Measurements from ENCODE around the gene TCF23. TPM values are rescaled to one million over a fixed set of nuclear protein-coding genes. Genes with fewer than 3 reads are reported as not detected.

The TCF23 gene
- total and polyA plus RNA-seq, 2 experiments from 2014 or later = 0.03 to 0.07 TPM

DNA sequence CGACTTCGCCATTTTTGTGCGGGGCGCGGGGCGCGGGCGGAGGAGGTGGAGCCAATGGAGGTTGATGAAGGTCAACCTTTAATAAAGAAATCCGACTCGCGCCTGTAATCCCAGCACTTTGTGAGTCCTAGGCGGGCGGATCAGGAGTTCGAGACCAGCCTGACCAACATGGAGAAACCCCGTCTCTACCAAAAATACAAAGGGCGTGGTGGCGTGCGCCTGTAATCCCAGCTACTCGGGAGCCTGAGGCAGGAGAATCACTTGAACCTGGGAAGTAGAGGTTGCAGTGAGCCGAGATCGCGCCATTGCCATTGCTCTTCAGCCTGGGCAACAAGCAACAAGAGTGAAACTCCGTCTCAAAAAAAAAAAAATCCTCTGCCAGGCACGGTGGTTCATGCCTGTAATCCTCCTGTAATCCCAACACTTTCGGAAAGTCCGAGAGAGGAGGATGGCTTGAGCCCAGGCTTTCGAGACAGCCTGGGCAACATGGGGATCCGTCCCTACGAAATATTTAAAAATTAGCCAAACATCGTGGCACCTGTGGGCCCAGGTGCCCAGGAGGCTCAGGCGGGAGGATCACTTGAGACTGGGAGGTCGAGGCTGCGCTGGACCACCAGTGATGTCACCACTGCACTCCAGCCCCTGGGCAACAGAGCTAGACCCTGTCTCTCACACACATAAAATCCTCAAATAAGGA is 13.9 kb upstream of the TCF23 start (continued):
- TF ChIP-seq, protein P1, sequence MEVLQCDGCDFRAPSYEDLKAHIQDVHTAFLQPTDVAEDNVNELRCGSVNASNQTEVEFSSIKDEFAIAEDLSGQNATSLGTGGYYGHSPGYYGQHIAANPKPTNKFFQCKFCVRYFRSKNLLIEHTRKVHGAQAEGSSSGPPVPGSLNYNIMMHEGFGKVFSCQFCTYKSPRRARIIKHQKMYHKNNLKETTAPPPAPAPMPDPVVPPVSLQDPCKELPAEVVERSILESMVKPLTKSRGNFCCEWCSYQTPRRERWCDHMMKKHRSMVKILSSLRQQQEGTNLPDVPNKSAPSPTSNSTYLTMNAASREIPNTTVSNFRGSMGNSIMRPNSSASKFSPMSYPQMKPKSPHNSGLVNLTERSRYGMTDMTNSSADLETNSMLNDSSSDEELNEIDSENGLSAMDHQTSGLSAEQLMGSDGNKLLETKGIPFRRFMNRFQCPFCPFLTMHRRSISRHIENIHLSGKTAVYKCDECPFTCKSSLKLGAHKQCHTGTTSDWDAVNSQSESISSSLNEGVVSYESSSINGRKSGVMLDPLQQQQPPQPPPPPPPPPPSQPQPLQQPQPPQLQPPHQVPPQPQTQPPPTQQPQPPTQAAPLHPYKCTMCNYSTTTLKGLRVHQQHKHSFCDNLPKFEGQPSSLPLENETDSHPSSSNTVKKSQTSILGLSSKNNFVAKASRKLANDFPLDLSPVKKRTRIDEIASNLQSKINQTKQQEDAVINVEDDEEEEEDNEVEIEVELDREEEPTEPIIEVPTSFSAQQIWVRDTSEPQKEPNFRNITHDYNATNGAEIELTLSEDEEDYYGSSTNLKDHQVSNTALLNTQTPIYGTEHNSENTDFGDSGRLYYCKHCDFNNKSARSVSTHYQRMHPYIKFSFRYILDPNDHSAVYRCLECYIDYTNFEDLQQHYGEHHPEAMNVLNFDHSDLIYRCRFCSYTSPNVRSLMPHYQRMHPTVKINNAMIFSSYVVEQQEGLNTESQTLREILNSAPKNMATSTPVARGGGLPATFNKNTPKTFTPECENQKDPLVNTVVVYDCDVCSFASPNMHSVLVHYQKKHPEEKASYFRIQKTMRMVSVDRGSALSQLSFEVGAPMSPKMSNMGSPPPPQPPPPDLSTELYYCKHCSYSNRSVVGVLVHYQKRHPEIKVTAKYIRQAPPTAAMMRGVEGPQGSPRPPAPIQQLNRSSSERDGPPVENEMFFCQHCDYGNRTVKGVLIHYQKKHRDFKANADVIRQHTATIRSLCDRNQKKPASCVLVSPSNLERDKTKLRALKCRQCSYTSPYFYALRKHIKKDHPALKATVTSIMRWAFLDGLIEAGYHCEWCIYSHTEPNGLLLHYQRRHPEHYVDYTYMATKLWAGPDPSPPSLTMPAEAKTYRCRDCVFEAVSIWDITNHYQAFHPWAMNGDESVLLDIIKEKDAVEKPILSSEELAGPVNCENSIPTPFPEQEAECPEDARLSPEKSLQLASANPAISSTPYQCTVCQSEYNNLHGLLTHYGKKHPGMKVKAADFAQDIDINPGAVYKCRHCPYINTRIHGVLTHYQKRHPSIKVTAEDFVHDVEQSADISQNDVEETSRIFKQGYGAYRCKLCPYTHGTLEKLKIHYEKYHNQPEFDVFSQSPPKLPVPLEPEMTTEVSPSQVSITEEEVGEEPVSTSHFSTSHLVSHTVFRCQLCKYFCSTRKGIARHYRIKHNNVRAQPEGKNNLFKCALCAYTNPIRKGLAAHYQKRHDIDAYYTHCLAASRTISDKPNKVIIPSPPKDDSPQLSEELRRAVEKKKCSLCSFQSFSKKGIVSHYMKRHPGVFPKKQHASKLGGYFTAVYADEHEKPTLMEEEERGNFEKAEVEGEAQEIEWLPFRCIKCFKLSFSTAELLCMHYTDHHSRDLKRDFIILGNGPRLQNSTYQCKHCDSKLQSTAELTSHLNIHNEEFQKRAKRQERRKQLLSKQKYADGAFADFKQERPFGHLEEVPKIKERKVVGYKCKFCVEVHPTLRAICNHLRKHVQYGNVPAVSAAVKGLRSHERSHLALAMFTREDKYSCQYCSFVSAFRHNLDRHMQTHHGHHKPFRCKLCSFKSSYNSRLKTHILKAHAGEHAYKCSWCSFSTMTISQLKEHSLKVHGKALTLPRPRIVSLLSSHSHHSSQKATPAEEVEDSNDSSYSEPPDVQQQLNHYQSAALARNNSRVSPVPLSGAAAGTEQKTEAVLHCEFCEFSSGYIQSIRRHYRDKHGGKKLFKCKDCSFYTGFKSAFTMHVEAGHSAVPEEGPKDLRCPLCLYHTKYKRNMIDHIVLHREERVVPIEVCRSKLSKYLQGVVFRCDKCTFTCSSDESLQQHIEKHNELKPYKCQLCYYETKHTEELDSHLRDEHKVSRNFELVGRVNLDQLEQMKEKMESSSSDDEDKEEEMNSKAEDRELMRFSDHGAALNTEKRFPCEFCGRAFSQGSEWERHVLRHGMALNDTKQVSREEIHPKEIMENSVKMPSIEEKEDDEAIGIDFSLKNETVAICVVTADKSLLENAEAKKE (CRISPR knock-in tag; IDR thresholded peaks at IDR 0.05) = no peak
- TF ChIP-seq EZH2phosphoT487 (IDR thresholded peaks at IDR 0.05; ENCODE audit: unreplicated experiment) = no peak
- no peak for TF ChIP-seq ZNF114 (CRISPR knock-in tag; IDR thresholded peaks at IDR 0.05)
- TF ChIP-seq, protein P2, sequence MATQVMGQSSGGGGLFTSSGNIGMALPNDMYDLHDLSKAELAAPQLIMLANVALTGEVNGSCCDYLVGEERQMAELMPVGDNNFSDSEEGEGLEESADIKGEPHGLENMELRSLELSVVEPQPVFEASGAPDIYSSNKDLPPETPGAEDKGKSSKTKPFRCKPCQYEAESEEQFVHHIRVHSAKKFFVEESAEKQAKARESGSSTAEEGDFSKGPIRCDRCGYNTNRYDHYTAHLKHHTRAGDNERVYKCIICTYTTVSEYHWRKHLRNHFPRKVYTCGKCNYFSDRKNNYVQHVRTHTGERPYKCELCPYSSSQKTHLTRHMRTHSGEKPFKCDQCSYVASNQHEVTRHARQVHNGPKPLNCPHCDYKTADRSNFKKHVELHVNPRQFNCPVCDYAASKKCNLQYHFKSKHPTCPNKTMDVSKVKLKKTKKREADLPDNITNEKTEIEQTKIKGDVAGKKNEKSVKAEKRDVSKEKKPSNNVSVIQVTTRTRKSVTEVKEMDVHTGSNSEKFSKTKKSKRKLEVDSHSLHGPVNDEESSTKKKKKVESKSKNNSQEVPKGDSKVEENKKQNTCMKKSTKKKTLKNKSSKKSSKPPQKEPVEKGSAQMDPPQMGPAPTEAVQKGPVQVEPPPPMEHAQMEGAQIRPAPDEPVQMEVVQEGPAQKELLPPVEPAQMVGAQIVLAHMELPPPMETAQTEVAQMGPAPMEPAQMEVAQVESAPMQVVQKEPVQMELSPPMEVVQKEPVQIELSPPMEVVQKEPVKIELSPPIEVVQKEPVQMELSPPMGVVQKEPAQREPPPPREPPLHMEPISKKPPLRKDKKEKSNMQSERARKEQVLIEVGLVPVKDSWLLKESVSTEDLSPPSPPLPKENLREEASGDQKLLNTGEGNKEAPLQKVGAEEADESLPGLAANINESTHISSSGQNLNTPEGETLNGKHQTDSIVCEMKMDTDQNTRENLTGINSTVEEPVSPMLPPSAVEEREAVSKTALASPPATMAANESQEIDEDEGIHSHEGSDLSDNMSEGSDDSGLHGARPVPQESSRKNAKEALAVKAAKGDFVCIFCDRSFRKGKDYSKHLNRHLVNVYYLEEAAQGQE (IDR thresholded peaks at IDR 0.05; ENCODE audit: unreplicated experiment) = no peak
- TF ChIP-seq, protein P3, sequence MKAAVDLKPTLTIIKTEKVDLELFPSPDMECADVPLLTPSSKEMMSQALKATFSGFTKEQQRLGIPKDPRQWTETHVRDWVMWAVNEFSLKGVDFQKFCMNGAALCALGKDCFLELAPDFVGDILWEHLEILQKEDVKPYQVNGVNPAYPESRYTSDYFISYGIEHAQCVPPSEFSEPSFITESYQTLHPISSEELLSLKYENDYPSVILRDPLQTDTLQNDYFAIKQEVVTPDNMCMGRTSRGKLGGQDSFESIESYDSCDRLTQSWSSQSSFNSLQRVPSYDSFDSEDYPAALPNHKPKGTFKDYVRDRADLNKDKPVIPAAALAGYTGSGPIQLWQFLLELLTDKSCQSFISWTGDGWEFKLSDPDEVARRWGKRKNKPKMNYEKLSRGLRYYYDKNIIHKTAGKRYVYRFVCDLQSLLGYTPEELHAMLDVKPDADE (IDR thresholded peaks at IDR 0.05) = no peak
- no peak for TF ChIP-seq JUNB (IDR thresholded peaks at IDR 0.05; ENCODE audit: unreplicated experiment)
- TF ChIP-seq, protein P4, sequence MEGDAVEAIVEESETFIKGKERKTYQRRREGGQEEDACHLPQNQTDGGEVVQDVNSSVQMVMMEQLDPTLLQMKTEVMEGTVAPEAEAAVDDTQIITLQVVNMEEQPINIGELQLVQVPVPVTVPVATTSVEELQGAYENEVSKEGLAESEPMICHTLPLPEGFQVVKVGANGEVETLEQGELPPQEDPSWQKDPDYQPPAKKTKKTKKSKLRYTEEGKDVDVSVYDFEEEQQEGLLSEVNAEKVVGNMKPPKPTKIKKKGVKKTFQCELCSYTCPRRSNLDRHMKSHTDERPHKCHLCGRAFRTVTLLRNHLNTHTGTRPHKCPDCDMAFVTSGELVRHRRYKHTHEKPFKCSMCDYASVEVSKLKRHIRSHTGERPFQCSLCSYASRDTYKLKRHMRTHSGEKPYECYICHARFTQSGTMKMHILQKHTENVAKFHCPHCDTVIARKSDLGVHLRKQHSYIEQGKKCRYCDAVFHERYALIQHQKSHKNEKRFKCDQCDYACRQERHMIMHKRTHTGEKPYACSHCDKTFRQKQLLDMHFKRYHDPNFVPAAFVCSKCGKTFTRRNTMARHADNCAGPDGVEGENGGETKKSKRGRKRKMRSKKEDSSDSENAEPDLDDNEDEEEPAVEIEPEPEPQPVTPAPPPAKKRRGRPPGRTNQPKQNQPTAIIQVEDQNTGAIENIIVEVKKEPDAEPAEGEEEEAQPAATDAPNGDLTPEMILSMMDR (conservative IDR thresholded peaks at IDR 0.05; ENCODE audit: low read depth in 2 of 2) = no peak
- no peak; the same call in 1 of the 2 replicates for TF ChIP-seq POLR2AphosphoS5 (IDR thresholded peaks at IDR 0.05; ENCODE audit: low read depth)
- no peak for TF ChIP-seq CREB1 (CRISPR knock-in tag; IDR thresholded peaks at IDR 0.05; ENCODE audit: low read depth)
- TF ChIP-seq EZH2 (IDR thresholded peaks at IDR 0.05; ENCODE audit: low read depth, unreplicated experiment) = no peak
